HUES64 (cell line): ENCODE measurements around the gene VWA5B2.

Source experiments
- H3K27ac ChIP-seq: 2 replicates; pipeline ENCODE4 v1.7.0; 2013; ENCODE audit warnings: low read depth, low read length, inconsistent platforms
- H3K27me3 ChIP-seq: 2 replicates; pipeline ENCODE4 v1.6.1; 2013; ENCODE audit warnings: mild to moderate bottlenecking, low read length; ENCODE audit not compliant: insufficient read depth
- H3K36me3 ChIP-seq: 2 replicates; pipeline ENCODE4 v1.6.1; 2013; ENCODE audit warnings: mild to moderate bottlenecking, low read length; ENCODE audit not compliant: insufficient read depth
- H3K4me1 ChIP-seq: 2 replicates; pipeline ENCODE4 v1.6.1; 2013; ENCODE audit warnings: mild to moderate bottlenecking, low read length, moderate library complexity; ENCODE audit not compliant: insufficient read depth
- H3K4me3 ChIP-seq: 2 replicates; pipeline ENCODE4 v1.5.1; 2013; ENCODE audit warnings: mild to moderate bottlenecking, low read length, moderate library complexity
- H3K9ac ChIP-seq: 2 replicates; pipeline ENCODE4 v1.6.1; 2013; ENCODE audit warnings: mild to moderate bottlenecking, low read depth, low read length
- H3K9me3 ChIP-seq: 2 replicates; pipeline ENCODE4 v1.6.1; 2013; ENCODE audit warnings: low read depth, low read length; ENCODE audit not compliant: insufficient read depth
- WGBS: fragments of 150-250, 120-280 bp; methylation state at CpG from one replicate; pipeline ENCODE4 v1.1.7; 2013; ENCODE audit warnings: missing lambda C conversion rate; 5-methylcytosine and 5-hydroxymethylcytosine counted together

The VWA5B2 gene

GRCh38 chr3:184192889-184193288 is 36.5 kb upstream of the VWA5B2 start:
- peaks cover 74% of the 10 kb centered on the region for H3K36me3 ChIP-seq

GRCh38 chr3:184193991-184194539 is 35.3 kb upstream of the VWA5B2 start:
- WGBS = 92% methylated on average over 9 of the region's 9 CpGs
- Histone ChIP-seq H3K27ac (no peak overlapping the region), H3K27me3 (no peaks in the 10 kb centered on the region), H3K9me3 (no peaks in the 10 kb centered on the region), H3K36me3 (peaks cover 62% of the 10 kb centered on the region), H3K4me3 (no peak overlapping the region), H3K4me1 (no peaks in the 10 kb centered on the region), H3K9ac (no peak overlapping the region)

More at GRCh38 chr3:184192889-184193288, 36.5 kb upstream of the VWA5B2 start:
- no peak overlapping the region for H3K4me3 ChIP-seq
- H3K27me3 ChIP-seq = no peaks in the 10 kb centered on the region
- 94% methylated on average over 10 of the region's 10 CpGs for WGBS
- H3K27ac ChIP-seq = no peak overlapping the region
- H3K4me1 ChIP-seq = no peaks in the 10 kb centered on the region
- no peak overlapping the region for H3K9ac ChIP-seq
- no peaks in the 10 kb centered on the region for H3K9me3 ChIP-seq

DNA sequence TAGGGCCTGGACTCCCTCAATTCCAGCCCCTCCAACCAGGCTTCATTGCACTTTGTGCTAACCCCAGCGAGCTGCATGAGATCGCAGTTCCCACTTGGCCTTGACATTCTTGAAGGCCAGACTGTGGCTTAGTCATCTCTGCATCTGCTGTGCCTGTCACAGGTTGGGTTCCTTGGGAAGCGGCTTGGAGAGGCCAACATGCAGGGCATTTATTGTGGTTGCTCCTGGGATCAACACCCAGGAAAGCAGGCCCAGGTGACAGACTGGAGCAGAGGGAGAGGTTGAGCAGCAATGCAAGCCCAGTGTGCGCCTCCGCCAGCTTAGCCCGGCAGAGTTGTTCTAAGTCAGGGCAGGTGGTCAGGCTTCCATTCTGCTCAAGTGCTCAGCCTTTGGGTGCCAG is 32.8 kb upstream of the VWA5B2 start:
- 92% methylated on average over 6 of the region's 6 CpGs for WGBS
- Histone ChIP-seq H3K27ac (no peak overlapping the region), H3K4me3 (no peak overlapping the region), H3K27me3 (no peaks in the 10 kb centered on the region), H3K9me3 (no peaks in the 10 kb centered on the region), H3K4me1 (no peaks in the 10 kb centered on the region), H3K36me3 (peaks cover 37% of the 10 kb centered on the region), H3K9ac (no peak overlapping the region)

DNA sequence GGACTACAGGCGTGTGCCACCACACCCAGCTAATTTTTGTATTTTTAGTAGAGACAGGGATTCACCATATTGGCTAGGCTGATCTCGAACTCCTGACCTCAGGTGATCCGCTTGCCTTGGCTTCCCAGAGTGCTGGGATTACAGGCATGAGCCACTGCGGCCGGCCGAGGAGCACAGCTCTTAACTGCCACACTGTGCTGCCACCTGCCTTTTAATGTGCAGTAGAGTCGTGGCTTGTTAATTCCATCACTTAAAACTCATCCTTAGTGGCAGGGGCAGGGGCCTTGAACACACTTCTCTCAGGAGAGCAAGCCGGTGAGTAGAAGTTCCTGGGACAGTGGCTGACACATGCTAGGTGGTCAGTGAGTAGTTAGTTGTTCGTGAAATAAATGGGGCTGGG is 30.9 kb upstream of the VWA5B2 start:
- no peak overlapping the region for H3K27ac ChIP-seq
- no peak overlapping the region for H3K4me3 ChIP-seq
- H3K9ac ChIP-seq = no peak overlapping the region
- H3K27me3 ChIP-seq = no peaks in the 10 kb centered on the region
- no peaks in the 10 kb centered on the region for H3K9me3 ChIP-seq
- H3K36me3 ChIP-seq = peaks cover 18% of the 10 kb centered on the region
- no peaks in the 10 kb centered on the region for H3K4me1 ChIP-seq
- 89% methylated on average over 9 of the region's 9 CpGs for WGBS

DNA sequence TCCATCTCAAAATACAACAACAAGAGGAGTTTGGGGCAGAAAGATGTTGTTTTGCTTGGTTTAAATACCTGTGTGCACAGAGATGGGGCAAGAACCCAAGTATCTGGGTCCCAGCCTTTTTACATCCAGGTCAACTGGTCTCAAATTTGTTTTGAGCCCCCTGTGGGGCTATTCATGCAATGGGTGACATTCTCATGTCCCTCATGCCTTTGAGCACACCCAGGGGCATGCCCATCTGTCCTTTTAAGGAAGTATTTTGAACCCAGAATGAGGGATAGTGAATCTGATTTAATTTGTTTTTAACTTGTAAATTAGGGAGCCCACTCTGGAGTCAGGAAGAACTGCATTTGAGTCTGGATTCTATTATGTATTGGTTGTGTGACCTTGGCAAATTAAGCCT is 28.6 kb upstream of the VWA5B2 start:
- Histone ChIP-seq H3K27me3 (no peaks in the 10 kb centered on the region), H3K4me1 (no peaks in the 10 kb centered on the region), H3K9ac (no peak overlapping the region), H3K27ac (peak overlapping the region; percentile 30; the same call in 1 of the 2 replicates), H3K4me3 (no peak overlapping the region), H3K36me3 (no peaks in the 10 kb centered on the region), H3K9me3 (no peaks in the 10 kb centered on the region)

DNA sequence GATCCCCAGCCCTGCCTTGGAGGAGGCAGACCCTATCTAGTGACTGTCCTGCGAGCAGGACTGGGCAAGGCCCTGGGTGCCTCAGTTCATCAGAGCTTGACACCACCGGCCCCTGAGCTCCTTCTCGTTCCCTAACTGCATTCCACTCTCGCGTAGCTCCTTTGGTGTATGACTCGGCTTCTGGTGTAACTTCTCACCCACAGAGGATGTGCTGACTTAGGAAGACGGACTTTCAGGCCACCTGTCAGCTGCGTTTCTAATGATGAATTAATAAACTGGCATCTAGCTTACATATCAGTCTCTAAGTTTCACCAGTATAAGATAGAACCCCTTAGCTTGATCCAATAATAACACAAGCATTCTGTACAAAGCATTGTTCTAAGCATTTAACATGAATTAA is 25.9 kb upstream of the VWA5B2 start:
- Histone ChIP-seq H3K27me3 (no peaks in the 10 kb centered on the region), H3K4me3 (no peak overlapping the region), H3K4me1 (no peaks in the 10 kb centered on the region), H3K9me3 (no peaks in the 10 kb centered on the region), H3K27ac (no peak overlapping the region), H3K9ac (no peak overlapping the region), H3K36me3 (no peaks in the 10 kb centered on the region)
- WGBS = 93% methylated on average over 8 of the region's 8 CpGs

GRCh38 chr3:184209146-184209923 is 20.1 kb upstream of the VWA5B2 start:
- H3K27ac ChIP-seq = no peak overlapping the region
- no peaks in the 10 kb centered on the region for H3K9me3 ChIP-seq
- no peaks in the 10 kb centered on the region for H3K36me3 ChIP-seq
- no peak overlapping the region for H3K9ac ChIP-seq
- no peaks in the 10 kb centered on the region for H3K4me1 ChIP-seq
- H3K4me3 ChIP-seq = no peak overlapping the region
- 89% methylated on average over 11 of the region's 11 CpGs for WGBS
- H3K27me3 ChIP-seq = no peaks in the 10 kb centered on the region

- Histone ChIP-seq H3K9ac (no peak overlapping the region), H3K27ac (no peak overlapping the region), H3K9me3 (no peaks in the 10 kb centered on the region), H3K4me3 (no peak overlapping the region), H3K27me3 (no peaks in the 10 kb centered on the region), H3K4me1 (no peaks in the 10 kb centered on the region), H3K36me3 (no peaks in the 10 kb centered on the region)
- WGBS = 89% methylated on average over 4 of the region's 5 CpGs
Observed at GRCh38 chr3:184211297-184211696, 18.1 kb upstream of the VWA5B2 start.

- WGBS = 92% methylated on average over 4 of the region's 5 CpGs
- Histone ChIP-seq H3K9ac (no peak overlapping the region), H3K27me3 (no peaks in the 10 kb centered on the region), H3K36me3 (no peaks in the 10 kb centered on the region), H3K4me3 (no peak overlapping the region), H3K27ac (no peak overlapping the region), H3K9me3 (no peaks in the 10 kb centered on the region), H3K4me1 (no peaks in the 10 kb centered on the region)
Observed at GRCh38 chr3:184211718-184212117, 17.7 kb upstream of the VWA5B2 start.

DNA sequence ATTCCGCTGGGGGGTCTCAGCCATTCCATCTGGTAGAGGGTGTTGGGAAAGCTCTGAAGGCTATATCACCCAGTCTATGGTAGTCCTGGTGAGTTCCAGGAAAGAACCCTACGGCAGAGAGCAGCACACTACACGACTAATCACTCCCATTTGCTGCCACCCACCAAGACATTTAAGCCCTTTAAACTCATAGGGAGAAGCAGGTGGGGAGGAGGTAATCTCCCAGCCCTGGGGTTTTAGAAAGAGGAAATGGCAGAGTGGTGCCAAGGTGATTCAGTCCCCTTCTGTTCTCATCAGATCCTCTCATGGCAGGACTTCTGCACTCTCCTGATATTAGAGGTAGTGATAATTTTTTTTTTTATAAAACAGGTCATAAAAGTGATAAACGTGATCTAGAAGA is 10.6 kb upstream of the VWA5B2 start:
- Histone ChIP-seq H3K9me3 (no peaks in the 10 kb centered on the region), H3K36me3 (no peaks in the 10 kb centered on the region), H3K27ac (no peak overlapping the region), H3K4me3 (no peak overlapping the region), H3K9ac (no peak overlapping the region), H3K4me1 (no peaks in the 10 kb centered on the region), H3K27me3 (no peaks in the 10 kb centered on the region)
- 90% methylated on average over 1 of the region's 4 CpGs for WGBS

GRCh38 chr3:184222521-184222920 is 6.9 kb upstream of the VWA5B2 start:
- no peaks in the 10 kb centered on the region for H3K9me3 ChIP-seq
- H3K4me1 ChIP-seq = no peaks in the 10 kb centered on the region
- H3K27me3 ChIP-seq = peaks cover 5% of the 10 kb centered on the region
- no peak overlapping the region for H3K4me3 ChIP-seq
- WGBS = 83% methylated on average over 3 of the region's 3 CpGs
- no peak overlapping the region for H3K27ac ChIP-seq
- H3K36me3 ChIP-seq = no peaks in the 10 kb centered on the region
- H3K9ac ChIP-seq = no peak overlapping the region
